Stimulated activated CD8-positive, alpha-beta memory T cell treated with anti-CD3 and anti-CD28 coated beads, Interleukin-4, amount 100 ng/mL, for 1 hour (primary cell): ENCODE data around the gene SYCP2.

ENCODE experiments used
- DNase-seq, 2 donors: peaks; one replicate each; pipeline ENCODE4 v3.0.0-alpha.2; 2020; ENCODE audit warnings: low read depth in 2 of 2, low spot score in 1 of 2

Gene SYCP2

GRCh38 chr20:59823030-59823423, 110.4 kb downstream of the SYCP2 start:
- DNase-seq = no peak

- DNase-seq = no peak
Observed at GRCh38 chr20:59822291-59823029, 111.0 kb downstream of the SYCP2 start.

GRCh38 chr20:59821788-59822187, 111.6 kb downstream of the SYCP2 start:
- no peak for DNase-seq

- DNase-seq = no peak
Observed at GRCh38 chr20:59821201-59821600, 112.2 kb downstream of the SYCP2 start.

GRCh38 chr20:59820204-59821041, 113.0 kb downstream of the SYCP2 start:
- no peak for DNase-seq

- DNase-seq = no peak
Observed at GRCh38 chr20:59819496-59820203, 113.8 kb downstream of the SYCP2 start.

GRCh38 chr20:59818911-59819310, 114.5 kb downstream of the SYCP2 start:
- no peak for DNase-seq

GRCh38 chr20:59817846-59818615, 115.4 kb downstream of the SYCP2 start:
- no peak for DNase-seq

- no peak for DNase-seq
Observed at GRCh38 chr20:59817406-59817805, 116.0 kb downstream of the SYCP2 start.

GRCh38 chr20:59816146-59816738, 117.2 kb downstream of the SYCP2 start:
- no peak for DNase-seq

GRCh38 chr20:59814840-59815340, 118.5 kb downstream of the SYCP2 start:
- no peak for DNase-seq

- DNase-seq = no peak
Observed at GRCh38 chr20:59813948-59814839, 119.2 kb downstream of the SYCP2 start.
